ENCODE results near the gene MOB2.

Gene MOB2

DNA sequence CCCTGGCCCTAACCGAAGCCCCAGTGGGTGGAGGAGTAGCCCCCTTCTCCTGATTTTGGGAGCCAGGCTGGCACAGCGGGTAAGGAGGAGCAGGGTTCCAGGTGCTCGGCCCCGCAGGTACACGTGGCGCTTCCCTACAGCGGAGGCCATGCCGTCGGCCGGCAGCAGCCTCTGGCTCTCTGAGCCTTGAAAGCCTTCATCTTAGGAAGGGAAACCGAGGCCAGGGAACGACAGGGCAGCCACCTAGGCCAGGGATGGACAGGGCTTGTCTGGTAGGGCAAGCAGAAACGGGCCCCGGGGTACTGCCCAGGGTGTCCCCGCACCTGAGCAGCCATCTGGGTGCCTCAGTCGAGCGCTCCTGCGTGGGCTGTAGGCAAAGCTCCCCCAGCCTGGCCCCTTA, 28.7 kb downstream of the MOB2 start:
- H3K9me3 ChIP-seq (ENCODE audit: control insufficient read depth, low read length) = no peaks in the 10 kb centered on the region
- DNase-seq (ENCODE audit: low read depth) = no peak
- no peaks in the 10 kb centered on the region for H3K36me3 ChIP-seq (ENCODE audit: control insufficient read depth, insufficient read depth, low read length, severe bottlenecking)
- H3K4me1 ChIP-seq (ENCODE audit: control insufficient read depth, insufficient read depth, low read length) = peaks cover 2% of the 10 kb centered on the region
- H3K27me3 ChIP-seq (replicated peaks; ENCODE audit: control insufficient read depth, insufficient read depth, low read length) = peaks cover 18% of the 10 kb centered on the region
- no peak overlapping the region for H3K4me3 ChIP-seq (ENCODE audit: low read length)
- no peak overlapping the region for H3K9ac ChIP-seq (ENCODE audit: low read length)

DNA sequence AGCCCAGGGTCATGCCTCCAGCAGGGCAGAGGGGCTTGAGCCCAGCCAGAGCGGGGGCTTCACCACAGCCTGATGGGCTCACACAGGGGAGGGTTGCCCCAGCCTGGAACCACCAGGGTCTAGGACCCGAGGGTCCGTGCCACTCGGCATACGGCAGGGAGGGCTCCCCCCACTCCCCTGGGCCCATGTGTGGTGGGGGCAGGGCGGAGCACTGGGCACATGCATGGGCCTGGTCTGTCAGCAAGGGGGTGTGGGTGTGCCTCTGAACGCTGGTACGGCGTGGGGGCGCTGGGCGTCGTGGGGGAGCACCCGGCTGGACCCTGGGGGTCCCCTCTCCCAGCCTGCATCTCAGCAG, 29.3 kb downstream of the MOB2 start:
- DNase-seq (ENCODE audit: low read depth) = no peak
- H3K9me3 ChIP-seq (ENCODE audit: control insufficient read depth, low read length) = no peaks in the 10 kb centered on the region
- H3K27me3 ChIP-seq (replicated peaks; ENCODE audit: control insufficient read depth, insufficient read depth, low read length) = peaks cover 24% of the 10 kb centered on the region
- H3K36me3 ChIP-seq (ENCODE audit: control insufficient read depth, insufficient read depth, low read length, severe bottlenecking) = no peaks in the 10 kb centered on the region
- H3K9ac ChIP-seq (ENCODE audit: low read length) = no peak overlapping the region
- peaks cover 2% of the 10 kb centered on the region for H3K4me1 ChIP-seq (ENCODE audit: control insufficient read depth, insufficient read depth, low read length)
- no peak overlapping the region for H3K4me3 ChIP-seq (ENCODE audit: low read length)

DNA sequence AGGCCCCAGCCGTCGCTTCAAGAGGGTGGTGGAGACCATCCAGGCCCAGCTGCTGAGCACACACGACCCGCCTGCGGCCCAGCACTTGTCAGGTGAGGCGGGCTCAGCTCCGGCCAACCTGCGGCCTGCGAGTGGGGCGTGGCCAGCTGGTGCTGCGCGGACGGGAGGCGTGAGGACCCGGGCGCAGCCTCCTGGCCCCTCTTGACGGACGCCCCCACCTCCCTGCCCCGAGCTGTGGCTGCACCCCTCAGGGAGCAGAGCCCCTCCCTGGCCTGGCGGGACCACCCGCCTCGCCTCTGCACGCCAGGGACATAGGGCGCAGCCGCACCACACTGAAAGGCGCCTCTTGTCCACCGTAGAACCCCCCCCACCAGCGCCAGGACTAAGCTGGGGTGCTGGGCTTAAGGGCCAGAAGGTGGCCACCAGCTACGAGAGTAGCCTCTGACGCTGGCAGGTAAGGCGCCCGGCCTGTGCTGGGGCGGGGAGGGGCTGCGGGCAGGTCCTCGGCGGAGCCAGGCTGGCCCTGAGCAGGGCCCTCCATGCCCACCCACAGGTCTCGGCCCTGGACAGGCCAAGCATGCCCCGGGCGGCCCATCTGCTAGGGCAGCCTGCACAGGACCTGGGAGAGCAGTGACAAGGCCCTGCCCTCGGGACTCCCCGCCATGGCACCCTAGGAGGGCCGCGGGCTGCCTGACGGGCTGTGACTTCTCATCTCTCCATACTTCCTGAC, 29.8 kb downstream of the MOB2 start:
- H3K36me3 ChIP-seq (ENCODE audit: control insufficient read depth, insufficient read depth, low read length, severe bottlenecking) = no peaks in the 10 kb centered on the region
- no peaks in the 10 kb centered on the region for H3K9me3 ChIP-seq (ENCODE audit: control insufficient read depth, low read length)
- DNase-seq (ENCODE audit: low read depth) = no peak
- peaks cover 2% of the 10 kb centered on the region for H3K4me1 ChIP-seq (ENCODE audit: control insufficient read depth, insufficient read depth, low read length)
- peaks cover 29% of the 10 kb centered on the region for H3K27me3 ChIP-seq (replicated peaks; ENCODE audit: control insufficient read depth, insufficient read depth, low read length)
- H3K4me3 ChIP-seq (ENCODE audit: low read length) = no peak overlapping the region
- H3K9ac ChIP-seq (ENCODE audit: low read length) = no peak overlapping the region

DNA sequence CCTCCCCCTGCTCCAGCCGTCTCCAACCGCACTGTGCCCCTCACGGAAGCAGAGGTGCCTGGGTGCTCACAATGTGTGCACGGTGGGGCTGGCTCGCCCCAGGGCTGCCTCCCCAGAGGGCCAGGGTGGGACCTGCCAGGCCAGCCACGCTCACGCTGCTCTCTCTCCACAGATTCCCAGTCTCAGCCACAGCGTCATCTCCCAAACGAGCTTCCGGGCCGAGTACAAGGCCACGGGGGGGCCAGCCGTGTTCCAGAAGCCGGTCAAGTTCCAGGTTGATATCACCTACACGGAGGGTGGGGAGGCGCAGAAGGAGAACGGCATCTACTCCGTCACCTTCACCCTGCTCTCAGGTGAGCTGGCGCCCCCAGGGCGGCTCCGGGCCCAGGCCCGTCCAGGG, 30.4 kb downstream of the MOB2 start:
- Histone ChIP-seq H3K27me3 (replicated peaks; ENCODE audit: control insufficient read depth, insufficient read depth, low read length) (peaks cover 35% of the 10 kb centered on the region), H3K9me3 (ENCODE audit: control insufficient read depth, low read length) (no peaks in the 10 kb centered on the region), H3K9ac (ENCODE audit: low read length) (no peak overlapping the region), H3K36me3 (ENCODE audit: control insufficient read depth, insufficient read depth, low read length, severe bottlenecking) (no peaks in the 10 kb centered on the region), H3K4me3 (ENCODE audit: low read length) (no peak overlapping the region), H3K4me1 (ENCODE audit: control insufficient read depth, insufficient read depth, low read length) (peaks cover 2% of the 10 kb centered on the region)
- DNase-seq (ENCODE audit: low read depth) = no peak

DNA sequence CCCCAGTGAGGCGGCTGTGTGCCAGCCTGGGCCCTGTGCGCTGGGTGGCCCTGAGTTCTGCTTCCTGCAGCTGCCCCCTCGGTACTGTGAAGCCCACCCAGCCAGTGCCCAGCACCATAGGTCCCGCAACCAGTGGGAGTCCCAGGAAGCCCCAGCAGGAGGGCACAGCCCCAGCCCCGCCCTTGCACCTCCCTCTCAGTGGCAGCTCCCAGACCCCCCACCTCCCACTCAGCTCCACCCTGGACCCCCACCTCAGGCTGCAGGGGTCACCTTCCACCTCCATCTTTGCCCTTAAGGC, 30.9 kb downstream of the MOB2 start:
- H3K27me3 ChIP-seq (replicated peaks; ENCODE audit: control insufficient read depth, insufficient read depth, low read length) = peaks cover 36% of the 10 kb centered on the region
- no peaks in the 10 kb centered on the region for H3K9me3 ChIP-seq (ENCODE audit: control insufficient read depth, low read length)
- no peak overlapping the region for H3K9ac ChIP-seq (ENCODE audit: low read length)
- DNase-seq (ENCODE audit: low read depth) = no peak
- H3K4me3 ChIP-seq (ENCODE audit: low read length) = no peak overlapping the region
- H3K36me3 ChIP-seq (ENCODE audit: control insufficient read depth, insufficient read depth, low read length, severe bottlenecking) = no peaks in the 10 kb centered on the region
- peaks cover 2% of the 10 kb centered on the region for H3K4me1 ChIP-seq (ENCODE audit: control insufficient read depth, insufficient read depth, low read length)

DNA sequence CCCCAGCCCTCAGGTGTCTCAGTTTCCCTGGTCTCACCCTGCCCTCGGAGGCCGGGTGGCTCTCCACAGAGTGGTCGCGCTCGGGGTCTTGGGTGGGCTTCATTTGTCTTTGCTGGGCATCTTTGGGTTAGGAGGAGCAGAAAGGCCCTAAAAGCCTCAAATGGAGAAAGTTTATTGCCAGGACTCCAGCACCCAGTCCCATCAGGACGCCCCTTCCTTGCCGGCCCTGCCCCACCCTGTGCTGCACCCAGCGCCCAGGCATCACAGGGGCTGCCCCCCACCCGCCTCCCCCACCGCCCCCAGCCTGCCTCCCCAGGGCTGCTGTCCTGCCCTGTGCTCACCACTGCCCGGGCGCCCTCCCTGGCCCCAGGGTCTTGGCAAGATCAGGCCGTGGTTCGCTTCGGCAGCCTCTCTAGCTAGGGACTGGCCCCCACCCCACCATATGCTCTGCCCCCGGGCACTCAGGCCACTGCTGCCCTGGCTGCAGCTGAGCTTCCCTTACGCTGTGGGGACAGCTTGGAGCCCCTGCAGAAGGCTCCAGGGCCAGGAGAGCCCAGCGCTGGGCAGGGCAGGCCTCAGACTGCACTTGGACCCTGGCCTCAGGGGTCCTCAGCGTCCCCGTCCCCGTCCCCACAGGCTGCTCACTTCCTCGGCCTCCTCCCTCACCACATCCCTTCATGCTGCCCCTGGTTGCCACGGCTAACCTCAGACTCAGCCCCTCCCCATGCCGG, 31.4 kb downstream of the MOB2 start:
- Histone ChIP-seq H3K4me3 (ENCODE audit: low read length) (no peak overlapping the region), H3K27me3 (replicated peaks; ENCODE audit: control insufficient read depth, insufficient read depth, low read length) (peaks cover 36% of the 10 kb centered on the region), H3K36me3 (ENCODE audit: control insufficient read depth, insufficient read depth, low read length, severe bottlenecking) (no peaks in the 10 kb centered on the region), H3K9me3 (ENCODE audit: control insufficient read depth, low read length) (no peaks in the 10 kb centered on the region), H3K9ac (ENCODE audit: low read length) (no peak overlapping the region), H3K4me1 (ENCODE audit: control insufficient read depth, insufficient read depth, low read length) (peaks cover 2% of the 10 kb centered on the region)
- no peak for DNase-seq (ENCODE audit: low read depth)

DNA sequence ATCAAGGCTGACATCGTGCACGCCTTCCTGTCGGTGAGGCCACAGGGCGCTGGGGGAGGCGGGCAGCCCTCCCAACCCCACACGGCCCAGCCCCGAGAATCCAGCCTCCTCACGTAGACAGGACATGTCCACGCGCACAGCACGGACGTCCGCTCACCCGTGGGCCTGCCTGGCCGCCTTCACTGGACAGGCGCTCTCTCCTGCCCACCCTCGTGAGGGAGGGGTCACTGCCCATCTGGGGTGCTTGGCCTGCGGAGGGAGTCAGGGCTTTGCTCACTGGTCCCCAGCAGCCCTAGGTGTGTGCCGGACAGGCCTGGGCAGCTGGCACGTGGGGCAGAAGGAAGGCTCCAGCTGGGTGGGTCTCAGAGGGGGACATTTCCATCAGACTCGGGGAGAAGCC, 32.0 kb downstream of the MOB2 start:
- no peak for DNase-seq (ENCODE audit: low read depth)
- H3K36me3 ChIP-seq (ENCODE audit: control insufficient read depth, insufficient read depth, low read length, severe bottlenecking) = no peaks in the 10 kb centered on the region

DNA sequence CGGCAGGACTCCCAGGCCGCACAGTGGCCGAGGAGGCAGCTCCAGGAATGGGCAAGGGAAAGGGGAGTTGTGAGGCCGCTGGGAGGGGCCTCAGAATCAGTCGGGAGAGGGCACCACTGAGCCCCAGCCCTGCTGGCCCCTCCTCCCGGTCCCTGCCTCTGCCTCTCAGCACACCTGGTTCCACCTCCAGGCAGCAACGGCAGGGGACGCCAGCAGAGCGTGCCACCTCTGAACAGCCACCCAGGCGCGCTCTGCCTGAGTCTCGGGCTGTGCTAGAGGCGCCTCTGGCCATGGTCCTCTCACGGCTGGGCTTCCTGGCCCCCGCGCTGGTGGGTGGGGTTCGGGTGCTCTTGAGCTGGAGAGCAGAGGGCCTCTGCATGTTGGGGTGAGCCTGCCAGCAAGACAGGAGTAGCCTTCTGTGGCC, 33.0 kb downstream of the MOB2 start:
- Histone ChIP-seq H3K9ac (ENCODE audit: low read length) (no peak overlapping the region), H3K9me3 (ENCODE audit: control insufficient read depth, low read length) (no peaks in the 10 kb centered on the region), H3K4me1 (ENCODE audit: control insufficient read depth, insufficient read depth, low read length) (no peaks in the 10 kb centered on the region), H3K27me3 (replicated peaks; ENCODE audit: control insufficient read depth, insufficient read depth, low read length) (peaks cover 36% of the 10 kb centered on the region), H3K36me3 (ENCODE audit: control insufficient read depth, insufficient read depth, low read length, severe bottlenecking) (no peaks in the 10 kb centered on the region), H3K4me3 (ENCODE audit: low read length) (no peak overlapping the region)
- DNase-seq (ENCODE audit: low read depth) = no peak

More for the DNA sequence above, 32.0 kb downstream of the MOB2 start:
- Histone ChIP-seq H3K9me3 (ENCODE audit: control insufficient read depth, low read length) (no peaks in the 10 kb centered on the region), H3K4me3 (ENCODE audit: low read length) (no peak overlapping the region), H3K27me3 (replicated peaks; ENCODE audit: control insufficient read depth, insufficient read depth, low read length) (peaks cover 36% of the 10 kb centered on the region), H3K9ac (ENCODE audit: low read length) (no peak overlapping the region), H3K4me1 (ENCODE audit: control insufficient read depth, insufficient read depth, low read length) (no peaks in the 10 kb centered on the region)

DNA sequence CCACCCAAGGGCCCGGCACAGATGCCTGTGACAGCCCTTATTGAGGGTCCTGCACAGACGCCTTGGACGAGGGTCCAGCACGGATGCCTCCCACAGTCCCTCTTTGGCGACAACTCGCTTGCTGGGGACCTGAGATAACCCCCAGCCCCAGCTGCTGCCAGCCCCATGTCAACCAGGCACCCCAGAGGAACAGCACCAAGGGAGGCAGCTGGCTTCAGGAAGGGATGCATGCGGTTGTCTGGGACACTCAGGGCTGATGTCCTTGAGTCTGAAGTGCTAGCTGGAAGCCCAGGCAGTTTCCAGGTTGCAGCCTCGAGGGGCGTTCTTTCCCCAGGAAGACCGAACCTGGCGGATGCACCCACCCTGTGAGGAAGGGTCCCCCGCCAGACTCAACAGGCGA, 33.8 kb downstream of the MOB2 start:
- H3K4me1 ChIP-seq (ENCODE audit: control insufficient read depth, insufficient read depth, low read length) = no peaks in the 10 kb centered on the region
- H3K4me3 ChIP-seq (ENCODE audit: low read length) = no peak overlapping the region
- no peak overlapping the region for H3K9ac ChIP-seq (ENCODE audit: low read length)
- H3K9me3 ChIP-seq (ENCODE audit: control insufficient read depth, low read length) = no peaks in the 10 kb centered on the region
- peaks cover 36% of the 10 kb centered on the region for H3K27me3 ChIP-seq (replicated peaks; ENCODE audit: control insufficient read depth, insufficient read depth, low read length)
- no peak for DNase-seq (ENCODE audit: low read depth)
- no peaks in the 10 kb centered on the region for H3K36me3 ChIP-seq (ENCODE audit: control insufficient read depth, insufficient read depth, low read length, severe bottlenecking)

DNA sequence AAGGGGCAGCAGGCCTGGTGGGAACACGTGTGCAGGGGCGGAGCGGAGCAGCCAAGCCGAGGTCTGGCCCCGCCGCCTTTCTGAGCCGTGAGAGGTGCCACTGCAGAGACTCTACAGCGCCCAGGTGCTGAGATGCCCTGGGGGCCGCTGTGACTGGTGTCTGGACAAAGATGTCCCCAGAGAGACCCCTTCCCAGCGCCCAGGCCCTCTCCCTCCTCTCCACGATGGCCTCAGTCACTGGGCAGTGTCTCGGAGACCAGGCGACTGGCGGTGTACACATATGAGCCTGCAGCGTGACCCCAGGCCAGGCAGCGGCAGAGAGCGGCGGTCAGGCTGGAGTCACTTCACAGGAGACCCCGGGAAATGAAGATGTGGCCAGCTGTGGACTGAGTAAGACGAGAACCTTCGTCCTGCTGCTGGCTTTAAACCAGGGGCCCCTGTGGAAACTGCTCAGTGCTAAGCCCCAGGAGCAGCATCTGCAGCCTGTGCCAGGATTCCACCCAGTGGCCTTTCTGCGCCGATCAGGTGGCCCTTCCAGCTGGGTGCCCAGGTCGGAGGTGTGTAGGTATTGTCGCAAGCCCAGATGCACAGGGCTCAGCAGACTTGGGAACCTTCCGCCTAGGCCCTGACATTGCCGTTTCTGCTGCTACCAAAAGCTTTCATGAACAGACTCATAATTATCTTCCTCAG, 34.7 kb downstream of the MOB2 start:
- DNase-seq (ENCODE audit: low read depth) = no peak
- Histone ChIP-seq H3K9me3 (ENCODE audit: control insufficient read depth, low read length) (no peaks in the 10 kb centered on the region), H3K36me3 (ENCODE audit: control insufficient read depth, insufficient read depth, low read length, severe bottlenecking) (no peaks in the 10 kb centered on the region), H3K9ac (ENCODE audit: low read length) (no peak overlapping the region), H3K4me1 (ENCODE audit: control insufficient read depth, insufficient read depth, low read length) (no peaks in the 10 kb centered on the region), H3K27me3 (replicated peaks; ENCODE audit: control insufficient read depth, insufficient read depth, low read length) (peaks cover 36% of the 10 kb centered on the region), H3K4me3 (ENCODE audit: low read length) (no peak overlapping the region)

DNA sequence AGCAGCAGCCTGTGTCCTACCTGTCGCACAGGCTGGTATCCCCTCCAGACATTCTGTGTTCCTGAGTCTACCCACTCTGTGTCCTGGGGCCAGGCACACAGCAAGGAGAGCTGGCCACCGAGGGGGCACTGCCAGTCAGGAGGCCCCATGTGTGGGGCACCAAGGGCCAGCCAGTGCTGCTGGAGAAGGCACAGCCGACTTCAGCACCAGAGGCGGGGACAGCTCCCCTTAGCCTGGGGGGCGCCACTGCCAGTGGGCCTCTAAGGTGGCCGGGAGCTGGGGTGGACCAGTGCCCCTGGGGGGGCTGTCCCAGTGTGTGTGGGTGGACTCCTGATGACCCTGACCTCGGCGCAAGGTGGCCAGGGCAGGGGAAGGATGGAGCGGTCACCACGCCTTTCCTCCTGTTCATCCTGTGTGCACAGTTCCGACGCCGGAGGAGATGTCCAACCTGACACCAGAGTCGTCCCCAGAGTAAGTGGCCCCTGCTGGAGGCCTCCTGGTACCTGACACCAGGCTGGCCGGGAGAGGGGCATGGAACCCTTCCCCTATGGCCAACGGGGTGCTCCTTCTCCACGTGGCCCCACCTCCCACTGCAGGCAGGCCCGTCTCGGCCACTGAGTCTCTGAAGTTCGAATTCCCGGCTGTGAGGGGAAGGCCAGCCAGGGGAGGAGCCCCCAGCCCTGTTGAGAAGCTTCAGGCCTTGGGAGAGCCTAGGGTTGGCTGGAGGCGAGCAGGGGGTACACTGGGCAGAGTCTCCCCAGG, 35.4 kb downstream of the MOB2 start:
- Histone ChIP-seq H3K4me1 (ENCODE audit: control insufficient read depth, insufficient read depth, low read length) (no peaks in the 10 kb centered on the region), H3K9ac (ENCODE audit: low read length) (no peak overlapping the region), H3K27me3 (replicated peaks; ENCODE audit: control insufficient read depth, insufficient read depth, low read length) (peaks cover 36% of the 10 kb centered on the region), H3K9me3 (ENCODE audit: control insufficient read depth, low read length) (no peaks in the 10 kb centered on the region), H3K36me3 (ENCODE audit: control insufficient read depth, insufficient read depth, low read length, severe bottlenecking) (no peaks in the 10 kb centered on the region), H3K4me3 (ENCODE audit: low read length) (no peak overlapping the region)
- no peak for DNase-seq (ENCODE audit: low read depth)
